ENCODE measurements around the gene STUB1.

The STUB1 gene

GRCh38 chr16:705431-706188 lies 25.4 kb downstream of the STUB1 start, which contains the start of gene FBXL16:
Gene FBXL16, minus strand, starts transcription at chr16:705801. Its CDS starts 8,396 bp downstream, at chr16:697405.
- TF ChIP-seq ZNF565 (CRISPR knock-in tag; conservative IDR thresholded peaks at IDR 0.05; ENCODE audit: low read depth) (no peak), ESRRG (CRISPR knock-in tag; IDR thresholded peaks at IDR 0.05) (no peak), OSR1 (CRISPR knock-in tag; IDR thresholded peaks at IDR 0.05) (no peak), BACH2 (CRISPR knock-in tag; IDR thresholded peaks at IDR 0.05; ENCODE audit: borderline replicate concordance) (no peak), PATZ1 (CRISPR knock-in tag; IDR thresholded peaks at IDR 0.05; ENCODE audit: borderline replicate concordance) (no peak), PPARA (CRISPR knock-in tag; IDR thresholded peaks at IDR 0.05; ENCODE audit: borderline replicate concordance) (no peak), TCF4 (CRISPR knock-in tag; IDR thresholded peaks at IDR 0.05; ENCODE audit: borderline replicate concordance) (no peak), CREB5 (CRISPR knock-in tag; IDR thresholded peaks at IDR 0.05; ENCODE audit: low read depth) (no peak), TOX (CRISPR knock-in tag; IDR thresholded peaks at IDR 0.05; ENCODE audit: borderline replicate concordance) (no peak), CSDC2 (CRISPR knock-in tag; IDR thresholded peaks at IDR 0.05) (0 out of 2 replicates have a peak, but pooled peaks have one; percentile 33), SNAI2 (CRISPR knock-in tag; IDR thresholded peaks at IDR 0.05) (peak; percentile 31; the same call in 1 of the 2 replicates), ZNF70 (CRISPR knock-in tag; IDR thresholded peaks at IDR 0.05) (no peak), TSHZ2 (CRISPR knock-in tag; IDR thresholded peaks at IDR 0.05) (0 out of 2 replicates have a peak, but pooled peaks have one; percentile 41)
- no peak for ATAC-seq

GRCh38 chr16:706189-707061 lies 26.2 kb downstream of the STUB1 start:
- ATAC-seq: no peak
- no peak for TF ChIP-seq ZNF565 (CRISPR knock-in tag; conservative IDR thresholded peaks at IDR 0.05; ENCODE audit: low read depth)
- no peak for TF ChIP-seq ZC3H10 (CRISPR knock-in tag; IDR thresholded peaks at IDR 0.05)
- no peak for TF ChIP-seq POU6F1 (CRISPR knock-in tag; IDR thresholded peaks at IDR 0.05; ENCODE audit: borderline replicate concordance, low read depth)
- TF ChIP-seq ZFP3 (CRISPR knock-in tag; IDR thresholded peaks at IDR 0.05): no peak
- no peak for TF ChIP-seq ZNF8 (CRISPR knock-in tag; IDR thresholded peaks at IDR 0.05)
- no peak for TF ChIP-seq CREB5 (CRISPR knock-in tag; IDR thresholded peaks at IDR 0.05; ENCODE audit: low read depth)
- TF ChIP-seq ZFP30 (CRISPR knock-in tag; IDR thresholded peaks at IDR 0.05): no peak
- no peak for TF ChIP-seq SNAI2 (CRISPR knock-in tag; IDR thresholded peaks at IDR 0.05)
- TF ChIP-seq TSHZ2 (CRISPR knock-in tag; IDR thresholded peaks at IDR 0.05): no peak
- TF ChIP-seq ARNTL (CRISPR knock-in tag; IDR thresholded peaks at IDR 0.05; ENCODE audit: borderline replicate concordance, low read depth): no peak
- no peak for TF ChIP-seq CSRNP3 (CRISPR knock-in tag; IDR thresholded peaks at IDR 0.05)
- TF ChIP-seq PPARA (CRISPR knock-in tag; IDR thresholded peaks at IDR 0.05; ENCODE audit: borderline replicate concordance): no peak
- no peak for TF ChIP-seq PATZ1 (CRISPR knock-in tag; IDR thresholded peaks at IDR 0.05; ENCODE audit: borderline replicate concordance)
- no peak for TF ChIP-seq TOX (CRISPR knock-in tag; IDR thresholded peaks at IDR 0.05; ENCODE audit: borderline replicate concordance)

Measured in SK-N-SH treated with all-trans-retinoic acid at 6 μM for 48 hours (cell line).